ENCODE data around the gene STRN3. TPM values are rescaled to one million over a fixed set of nuclear protein-coding genes. Genes with fewer than 3 reads are reported as not detected.

The STRN3 gene
- total and polyA plus RNA-seq, 4 donors, result 6.8 to 47.5 (median 31.2) TPM

DNA sequence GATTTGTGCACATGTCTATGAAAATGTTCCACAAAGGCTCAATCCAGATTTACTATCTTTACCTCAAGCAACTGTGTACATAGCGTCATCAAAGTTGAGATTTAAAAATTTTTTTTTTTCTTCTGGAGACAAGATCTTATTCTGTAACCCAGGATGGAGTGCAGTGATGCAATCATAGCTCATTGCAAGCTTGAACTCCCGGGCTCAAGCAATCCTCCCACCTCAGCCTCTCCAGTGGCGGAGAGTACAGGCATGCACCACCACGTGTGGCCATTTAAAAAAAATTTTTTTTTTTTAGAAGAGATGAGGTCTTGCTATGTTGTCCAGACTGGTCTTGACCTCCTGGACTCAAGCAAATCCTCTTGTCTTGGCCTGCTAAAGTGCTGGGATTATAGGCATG, 149.5 kb downstream of the STRN3 start:
- no peaks in the 10 kb centered on the region for H3K27me3 ChIP-seq (ENCODE audit: control insufficient read depth in 4 of 4, insufficient read depth in 4 of 4, low read length in 3 of 4)
- no peaks in the 10 kb centered on the region for H3K36me3 ChIP-seq (ENCODE audit: control insufficient read depth in 4 of 4, insufficient read depth in 3 of 4, low read depth in 1 of 4, low read length in 3 of 4)
- no peaks in the 10 kb centered on the region for H3K9me3 ChIP-seq (ENCODE audit: control insufficient read depth in 4 of 4, low read length in 3 of 4)
- no peak for DNase-seq (ENCODE audit: low spot score)
- no peak overlapping the region for H3K9ac ChIP-seq (ENCODE audit: low read depth in 1 of 2, low read length in 2 of 2)
- peaks cover 6 to 18% (median 14%) of the 10 kb centered on the region in 4 donors for H3K4me1 ChIP-seq (ENCODE audit: control insufficient read depth in 4 of 4, insufficient read depth in 4 of 4, low read length in 3 of 4)
- WGBS, result 74% methylated on average over 4 of the region's 4 CpGs
- H3K27ac ChIP-seq (ENCODE audit: low read depth in 1 of 2, low read length in 2 of 2), result no peak overlapping the region
- H3K4me3 ChIP-seq (ENCODE audit: low read depth in 1 of 3, low read length in 3 of 3), result no peak overlapping the region
- TF ChIP-seq ZBTB33 (IDR thresholded peaks at IDR 0.05) (no peak), EGR1 (IDR thresholded peaks at IDR 0.05; ENCODE audit: low read depth in 2 of 2) (no peak), NR2F2 (IDR thresholded peaks at IDR 0.05) (no peak), RXRA (IDR thresholded peaks at IDR 0.05) (no peak), ATF3 (IDR thresholded peaks at IDR 0.05) (no peak), JUND (IDR thresholded peaks at IDR 0.05) (no peak), SP1 (IDR thresholded peaks at IDR 0.05) (no peak), YY1 (IDR thresholded peaks at IDR 0.05) (no peak), TAF1 (conservative IDR thresholded peaks at IDR 0.05) (no peak)
- TF ChIP-seq, protein P1, sequence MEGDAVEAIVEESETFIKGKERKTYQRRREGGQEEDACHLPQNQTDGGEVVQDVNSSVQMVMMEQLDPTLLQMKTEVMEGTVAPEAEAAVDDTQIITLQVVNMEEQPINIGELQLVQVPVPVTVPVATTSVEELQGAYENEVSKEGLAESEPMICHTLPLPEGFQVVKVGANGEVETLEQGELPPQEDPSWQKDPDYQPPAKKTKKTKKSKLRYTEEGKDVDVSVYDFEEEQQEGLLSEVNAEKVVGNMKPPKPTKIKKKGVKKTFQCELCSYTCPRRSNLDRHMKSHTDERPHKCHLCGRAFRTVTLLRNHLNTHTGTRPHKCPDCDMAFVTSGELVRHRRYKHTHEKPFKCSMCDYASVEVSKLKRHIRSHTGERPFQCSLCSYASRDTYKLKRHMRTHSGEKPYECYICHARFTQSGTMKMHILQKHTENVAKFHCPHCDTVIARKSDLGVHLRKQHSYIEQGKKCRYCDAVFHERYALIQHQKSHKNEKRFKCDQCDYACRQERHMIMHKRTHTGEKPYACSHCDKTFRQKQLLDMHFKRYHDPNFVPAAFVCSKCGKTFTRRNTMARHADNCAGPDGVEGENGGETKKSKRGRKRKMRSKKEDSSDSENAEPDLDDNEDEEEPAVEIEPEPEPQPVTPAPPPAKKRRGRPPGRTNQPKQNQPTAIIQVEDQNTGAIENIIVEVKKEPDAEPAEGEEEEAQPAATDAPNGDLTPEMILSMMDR (IDR thresholded peaks at IDR 0.05; ENCODE audit: low read depth, low read length, missing input control), result no peak

- TF ChIP-seq HNF4G (IDR thresholded peaks at IDR 0.05) (no peak), REST (IDR thresholded peaks at IDR 0.05) (no peak), YY1 (IDR thresholded peaks at IDR 0.05) (no peak), NR2F2 (IDR thresholded peaks at IDR 0.05) (no peak), ATF3 (IDR thresholded peaks at IDR 0.05) (no peak), FOXA2 (IDR thresholded peaks at IDR 0.05) (no peak), TAF1 (conservative IDR thresholded peaks at IDR 0.05) (no peak), FOXA1 (IDR thresholded peaks at IDR 0.05) (no peak), MAX (IDR thresholded peaks at IDR 0.05) (no peak), SP1 (IDR thresholded peaks at IDR 0.05) (no peak), JUND (IDR thresholded peaks at IDR 0.05) (no peak), ZBTB33 (IDR thresholded peaks at IDR 0.05) (no peak), HNF4A (conservative IDR thresholded peaks at IDR 0.05) (no peak), RAD21 (IDR thresholded peaks at IDR 0.05) (no peak), GABPA (IDR thresholded peaks at IDR 0.05 in 1 of 2, conservative IDR thresholded peaks at IDR 0.05 in 1 of 2) (no peak), EGR1 (IDR thresholded peaks at IDR 0.05; ENCODE audit: low read depth in 2 of 2) (no peak), RXRA (IDR thresholded peaks at IDR 0.05) (no peak)
- TF ChIP-seq, protein P1 (IDR thresholded peaks at IDR 0.05; ENCODE audit: low read depth, low read length, missing input control), result no peak
- H3K4me1 ChIP-seq (ENCODE audit: control insufficient read depth in 4 of 4, insufficient read depth in 4 of 4, low read length in 3 of 4), result peaks cover 6 to 18% (median 14%) of the 10 kb centered on the region in 4 donors
- no peaks in the 10 kb centered on the region for H3K36me3 ChIP-seq (ENCODE audit: control insufficient read depth in 4 of 4, insufficient read depth in 3 of 4, low read depth in 1 of 4, low read length in 3 of 4)
- WGBS, result 36% methylated on average over 9 of the region's 9 CpGs
- H3K9ac ChIP-seq (ENCODE audit: low read depth in 1 of 2, low read length in 2 of 2), result no peak overlapping the region
- no peak overlapping the region for H3K27ac ChIP-seq (ENCODE audit: low read depth in 1 of 2, low read length in 2 of 2)
- H3K9me3 ChIP-seq (ENCODE audit: control insufficient read depth in 4 of 4, low read length in 3 of 4), result no peaks in the 10 kb centered on the region
- no peaks in the 10 kb centered on the region for H3K27me3 ChIP-seq (ENCODE audit: control insufficient read depth in 4 of 4, insufficient read depth in 4 of 4, low read length in 3 of 4)
- H3K4me3 ChIP-seq (ENCODE audit: low read depth in 1 of 3, low read length in 3 of 3), result no peak overlapping the region
- DNase-seq (ENCODE audit: low spot score), result no peak
Observed at GRCh38 chr14:30875788-30876053, 150.5 kb downstream of the STRN3 start.

All from liver (tissue), 9 donors.